K562 (cell line): Measurements from ENCODE around the gene DNAJC17. TPM values are rescaled to one million over a fixed set of nuclear protein-coding genes. Genes with fewer than 3 reads are reported as not detected.

ENCODE experiments used
- HDGF ChIP-seq: fragments of 450-650 bp; IDR thresholded peaks from 2 replicates; pipeline ENCODE4 v1.6.1; 2016
- KDM4B ChIP-seq, 2 experiments: fragments of 450-650 bp in 1 of 2; sonication (generic) in 1 of 2; IDR thresholded peaks; 2 replicates each; pipeline ENCODE4 v1.6.1; 2016 to 2017; ENCODE audit warnings: borderline replicate concordance in 2 of 2, antibody characterized with exemption in 1 of 2, low read depth in 1 of 2, mild to moderate bottlenecking in 1 of 2
- NONO ChIP-seq, 2 experiments: fragments of 200-400 bp in 1 of 2; fragments of 450-650 bp in 1 of 2; formaldehyde crosslinking in 1 of 2; IDR thresholded peaks; 2 replicates each; pipeline ENCODE4 v1.6.1; 2017; ENCODE audit warnings: low read depth in 2 of 2, mild to moderate bottlenecking in 2 of 2, moderate library complexity in 2 of 2, low read length in 1 of 2
- SMAD3 ChIP-seq: fragments of 450-650 bp; formaldehyde crosslinking; conservative IDR thresholded peaks from 2 replicates; pipeline ENCODE4 v1.4.0; 2020; ENCODE audit warnings: mild to moderate bottlenecking
- ZNF23 ChIP-seq: fragments of 250-450 bp; sonication (Bioruptor Pico); IDR thresholded peaks from 2 replicates; pipeline ENCODE4 v1.4.0; 2020; ENCODE audit warnings: mild to moderate bottlenecking
- ZNF583 ChIP-seq: fragments of 250-450 bp; sonication (Bioruptor Pico); IDR thresholded peaks from 2 replicates; pipeline ENCODE4 v1.4.0; 2020
- polyA plus RNA-seq, 8 experiments: library from polyadenylated mRNA; depleted of rRNA in 4 of 8; stranded (reverse) in 5 of 8; unstranded in 3 of 8; fragments of >200 nt; fragmentation: Nextera tagmentation in 2 of 8; fragmentation: Illumina TruSeq in 1 of 8; extraction: Ambion mirVana in 2 of 8; extraction: Trizol in 1 of 8; gene quantifications; 2 replicates each; pipeline versions ENCODE4 v1.2.1 to v1.2.3, GENCODE V29; 2011 to 2014; ENCODE audit warnings: inconsistent platforms in 1 of 8, missing spikeins in 1 of 8
- total RNA-seq, 7 experiments: library from RNA; depleted of rRNA in 6 of 7; stranded (reverse); fragments of >200 nt in 6 of 7; fragmentation: Illumina TruSeq in 2 of 7; extraction: Trizol in 2 of 7; gene quantifications; 2 replicates each; pipeline versions ENCODE4 v1.2.1 to v1.2.3, GENCODE V29; 2011 to 2021; ENCODE audit warnings: low replicate concordance in 1 of 7
- TF ChIP-seq, protein P1 (sequence below): fragments of 450-650 bp; IDR thresholded peaks from 2 replicates; pipeline ENCODE4 v1.6.1; 2016; ENCODE audit warnings: mild to moderate bottlenecking, moderate library complexity
- TF ChIP-seq, protein P2 (sequence below): fragments of 250-450 bp; sonication (Bioruptor Pico); IDR thresholded peaks from 2 replicates; pipeline ENCODE4 v1.5.0; 2021; ENCODE audit warnings: mild to moderate bottlenecking, borderline replicate concordance
- TF ChIP-seq, protein P3 (sequence below): sonication (generic); formaldehyde crosslinking; IDR thresholded peaks from 2 replicates; pipeline ENCODE4 v1.8.1; 2022; ENCODE audit warnings: missing genetic modification reagents

DNAJC17 gene
- total and polyA plus RNA-seq, 9 of the 15 experiments (the other 6 are each of a cell fraction or from before 2014, with no cell fraction given) = 2.4 to 79.4 (median 44.2) TPM

DNA sequence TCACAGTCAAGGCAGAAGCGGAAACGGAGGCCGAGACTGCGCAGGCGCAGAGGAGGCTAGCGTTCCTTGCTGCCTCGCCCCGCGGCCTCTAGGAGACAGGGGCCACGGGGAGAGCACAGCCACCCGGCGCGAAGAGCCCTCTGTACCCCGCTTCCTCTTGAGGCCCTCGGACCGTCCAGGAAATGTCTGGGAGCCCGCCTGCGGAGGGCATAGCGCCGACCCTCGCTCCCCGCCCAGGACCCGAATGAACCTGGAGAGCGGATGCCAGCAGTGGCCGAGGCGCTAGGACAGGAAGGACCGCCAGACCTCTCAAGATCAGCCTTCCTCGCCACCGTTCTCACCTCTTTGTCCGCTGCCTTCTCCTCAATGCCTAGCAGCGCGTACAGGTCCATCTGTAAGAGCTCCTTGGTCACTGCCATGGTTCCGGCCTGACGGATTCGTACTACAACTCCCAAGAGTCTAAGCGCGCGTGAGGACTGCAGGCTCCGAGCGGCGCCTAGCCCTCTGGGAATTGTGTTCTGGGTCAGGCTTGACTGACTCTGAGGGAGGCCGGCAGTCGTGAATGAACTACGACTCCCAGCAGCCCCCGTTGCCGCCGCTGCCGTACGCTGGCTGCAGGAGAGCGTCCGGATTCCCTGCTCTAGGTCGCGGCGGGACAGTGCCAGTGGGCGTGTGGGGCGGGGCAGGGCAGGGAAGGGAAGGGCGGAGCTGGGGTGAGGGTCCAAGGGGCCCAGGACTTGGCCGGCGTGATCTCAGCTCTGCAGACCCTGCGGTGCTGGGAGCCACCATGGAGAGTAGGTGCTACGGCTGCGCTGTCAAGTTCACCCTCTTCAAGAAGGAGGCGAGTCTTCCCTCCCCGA is at the start of gene DNAJC17, which contains the start of gene ZFYVE19 (continued):
- TF ChIP-seq, protein P1, sequence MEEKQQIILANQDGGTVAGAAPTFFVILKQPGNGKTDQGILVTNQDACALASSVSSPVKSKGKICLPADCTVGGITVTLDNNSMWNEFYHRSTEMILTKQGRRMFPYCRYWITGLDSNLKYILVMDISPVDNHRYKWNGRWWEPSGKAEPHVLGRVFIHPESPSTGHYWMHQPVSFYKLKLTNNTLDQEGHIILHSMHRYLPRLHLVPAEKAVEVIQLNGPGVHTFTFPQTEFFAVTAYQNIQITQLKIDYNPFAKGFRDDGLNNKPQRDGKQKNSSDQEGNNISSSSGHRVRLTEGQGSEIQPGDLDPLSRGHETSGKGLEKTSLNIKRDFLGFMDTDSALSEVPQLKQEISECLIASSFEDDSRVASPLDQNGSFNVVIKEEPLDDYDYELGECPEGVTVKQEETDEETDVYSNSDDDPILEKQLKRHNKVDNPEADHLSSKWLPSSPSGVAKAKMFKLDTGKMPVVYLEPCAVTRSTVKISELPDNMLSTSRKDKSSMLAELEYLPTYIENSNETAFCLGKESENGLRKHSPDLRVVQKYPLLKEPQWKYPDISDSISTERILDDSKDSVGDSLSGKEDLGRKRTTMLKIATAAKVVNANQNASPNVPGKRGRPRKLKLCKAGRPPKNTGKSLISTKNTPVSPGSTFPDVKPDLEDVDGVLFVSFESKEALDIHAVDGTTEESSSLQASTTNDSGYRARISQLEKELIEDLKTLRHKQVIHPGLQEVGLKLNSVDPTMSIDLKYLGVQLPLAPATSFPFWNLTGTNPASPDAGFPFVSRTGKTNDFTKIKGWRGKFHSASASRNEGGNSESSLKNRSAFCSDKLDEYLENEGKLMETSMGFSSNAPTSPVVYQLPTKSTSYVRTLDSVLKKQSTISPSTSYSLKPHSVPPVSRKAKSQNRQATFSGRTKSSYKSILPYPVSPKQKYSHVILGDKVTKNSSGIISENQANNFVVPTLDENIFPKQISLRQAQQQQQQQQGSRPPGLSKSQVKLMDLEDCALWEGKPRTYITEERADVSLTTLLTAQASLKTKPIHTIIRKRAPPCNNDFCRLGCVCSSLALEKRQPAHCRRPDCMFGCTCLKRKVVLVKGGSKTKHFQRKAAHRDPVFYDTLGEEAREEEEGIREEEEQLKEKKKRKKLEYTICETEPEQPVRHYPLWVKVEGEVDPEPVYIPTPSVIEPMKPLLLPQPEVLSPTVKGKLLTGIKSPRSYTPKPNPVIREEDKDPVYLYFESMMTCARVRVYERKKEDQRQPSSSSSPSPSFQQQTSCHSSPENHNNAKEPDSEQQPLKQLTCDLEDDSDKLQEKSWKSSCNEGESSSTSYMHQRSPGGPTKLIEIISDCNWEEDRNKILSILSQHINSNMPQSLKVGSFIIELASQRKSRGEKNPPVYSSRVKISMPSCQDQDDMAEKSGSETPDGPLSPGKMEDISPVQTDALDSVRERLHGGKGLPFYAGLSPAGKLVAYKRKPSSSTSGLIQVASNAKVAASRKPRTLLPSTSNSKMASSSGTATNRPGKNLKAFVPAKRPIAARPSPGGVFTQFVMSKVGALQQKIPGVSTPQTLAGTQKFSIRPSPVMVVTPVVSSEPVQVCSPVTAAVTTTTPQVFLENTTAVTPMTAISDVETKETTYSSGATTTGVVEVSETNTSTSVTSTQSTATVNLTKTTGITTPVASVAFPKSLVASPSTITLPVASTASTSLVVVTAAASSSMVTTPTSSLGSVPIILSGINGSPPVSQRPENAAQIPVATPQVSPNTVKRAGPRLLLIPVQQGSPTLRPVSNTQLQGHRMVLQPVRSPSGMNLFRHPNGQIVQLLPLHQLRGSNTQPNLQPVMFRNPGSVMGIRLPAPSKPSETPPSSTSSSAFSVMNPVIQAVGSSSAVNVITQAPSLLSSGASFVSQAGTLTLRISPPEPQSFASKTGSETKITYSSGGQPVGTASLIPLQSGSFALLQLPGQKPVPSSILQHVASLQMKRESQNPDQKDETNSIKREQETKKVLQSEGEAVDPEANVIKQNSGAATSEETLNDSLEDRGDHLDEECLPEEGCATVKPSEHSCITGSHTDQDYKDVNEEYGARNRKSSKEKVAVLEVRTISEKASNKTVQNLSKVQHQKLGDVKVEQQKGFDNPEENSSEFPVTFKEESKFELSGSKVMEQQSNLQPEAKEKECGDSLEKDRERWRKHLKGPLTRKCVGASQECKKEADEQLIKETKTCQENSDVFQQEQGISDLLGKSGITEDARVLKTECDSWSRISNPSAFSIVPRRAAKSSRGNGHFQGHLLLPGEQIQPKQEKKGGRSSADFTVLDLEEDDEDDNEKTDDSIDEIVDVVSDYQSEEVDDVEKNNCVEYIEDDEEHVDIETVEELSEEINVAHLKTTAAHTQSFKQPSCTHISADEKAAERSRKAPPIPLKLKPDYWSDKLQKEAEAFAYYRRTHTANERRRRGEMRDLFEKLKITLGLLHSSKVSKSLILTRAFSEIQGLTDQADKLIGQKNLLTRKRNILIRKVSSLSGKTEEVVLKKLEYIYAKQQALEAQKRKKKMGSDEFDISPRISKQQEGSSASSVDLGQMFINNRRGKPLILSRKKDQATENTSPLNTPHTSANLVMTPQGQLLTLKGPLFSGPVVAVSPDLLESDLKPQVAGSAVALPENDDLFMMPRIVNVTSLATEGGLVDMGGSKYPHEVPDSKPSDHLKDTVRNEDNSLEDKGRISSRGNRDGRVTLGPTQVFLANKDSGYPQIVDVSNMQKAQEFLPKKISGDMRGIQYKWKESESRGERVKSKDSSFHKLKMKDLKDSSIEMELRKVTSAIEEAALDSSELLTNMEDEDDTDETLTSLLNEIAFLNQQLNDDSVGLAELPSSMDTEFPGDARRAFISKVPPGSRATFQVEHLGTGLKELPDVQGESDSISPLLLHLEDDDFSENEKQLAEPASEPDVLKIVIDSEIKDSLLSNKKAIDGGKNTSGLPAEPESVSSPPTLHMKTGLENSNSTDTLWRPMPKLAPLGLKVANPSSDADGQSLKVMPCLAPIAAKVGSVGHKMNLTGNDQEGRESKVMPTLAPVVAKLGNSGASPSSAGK = peak; percentile 74
- peak; percentile 76; the same call in 1 of the 2 replicates for TF ChIP-seq ZNF583 (CRISPR knock-in tag)
- TF ChIP-seq, protein P2, sequence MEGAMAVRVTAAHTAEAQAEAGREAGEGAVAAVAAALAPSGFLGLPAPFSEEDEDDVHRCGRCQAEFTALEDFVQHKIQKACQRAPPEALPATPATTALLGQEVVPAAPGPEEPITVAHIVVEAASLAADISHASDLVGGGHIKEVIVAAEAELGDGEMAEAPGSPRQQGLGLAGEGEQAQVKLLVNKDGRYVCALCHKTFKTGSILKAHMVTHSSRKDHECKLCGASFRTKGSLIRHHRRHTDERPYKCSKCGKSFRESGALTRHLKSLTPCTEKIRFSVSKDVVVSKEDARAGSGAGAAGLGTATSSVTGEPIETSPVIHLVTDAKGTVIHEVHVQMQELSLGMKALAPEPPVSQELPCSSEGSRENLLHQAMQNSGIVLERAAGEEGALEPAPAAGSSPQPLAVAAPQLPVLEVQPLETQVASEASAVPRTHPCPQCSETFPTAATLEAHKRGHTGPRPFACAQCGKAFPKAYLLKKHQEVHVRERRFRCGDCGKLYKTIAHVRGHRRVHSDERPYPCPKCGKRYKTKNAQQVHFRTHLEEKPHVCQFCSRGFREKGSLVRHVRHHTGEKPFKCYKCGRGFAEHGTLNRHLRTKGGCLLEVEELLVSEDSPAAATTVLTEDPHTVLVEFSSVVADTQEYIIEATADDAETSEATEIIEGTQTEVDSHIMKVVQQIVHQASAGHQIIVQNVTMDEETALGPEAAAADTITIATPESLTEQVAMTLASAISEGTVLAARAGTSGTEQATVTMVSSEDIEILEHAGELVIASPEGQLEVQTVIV (CRISPR knock-in tag) = peak; percentile 83; the same call in 1 of the 2 replicates
- peak in 1 of 2 experiments; percentile 71; a peak in 1 of 4 replicates for TF ChIP-seq KDM4B (IDR thresholded peaks at IDR 0.05; ENCODE audit: borderline replicate concordance in 2 of 2, low read depth in 1 of 2)
- TF ChIP-seq NONO (IDR thresholded peaks at IDR 0.05; ENCODE audit: low read depth in 2 of 2, low read length in 1 of 2) = 0 out of 4 replicates have a peak, but pooled peaks of 1 of the 2 experiments have one; percentile 52
- TF ChIP-seq HDGF = 0 out of 2 replicates have a peak, but pooled peaks have one; percentile 47
- TF ChIP-seq, protein P3, sequence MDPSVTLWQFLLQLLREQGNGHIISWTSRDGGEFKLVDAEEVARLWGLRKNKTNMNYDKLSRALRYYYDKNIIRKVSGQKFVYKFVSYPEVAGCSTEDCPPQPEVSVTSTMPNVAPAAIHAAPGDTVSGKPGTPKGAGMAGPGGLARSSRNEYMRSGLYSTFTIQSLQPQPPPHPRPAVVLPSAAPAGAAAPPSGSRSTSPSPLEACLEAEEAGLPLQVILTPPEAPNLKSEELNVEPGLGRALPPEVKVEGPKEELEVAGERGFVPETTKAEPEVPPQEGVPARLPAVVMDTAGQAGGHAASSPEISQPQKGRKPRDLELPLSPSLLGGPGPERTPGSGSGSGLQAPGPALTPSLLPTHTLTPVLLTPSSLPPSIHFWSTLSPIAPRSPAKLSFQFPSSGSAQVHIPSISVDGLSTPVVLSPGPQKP (CRISPR knock-in tag) = no peak
- TF ChIP-seq ZNF23 (CRISPR knock-in tag) = no peak
- TF ChIP-seq SMAD3 (CRISPR knock-in tag) = 0 out of 2 replicates have a peak, but pooled peaks have one; percentile 28
